Measurements from ENCODE around the gene LHFPL2. TPM values are rescaled to one million over a fixed set of nuclear protein-coding genes. Genes with fewer than 3 reads are reported as not detected.

Gene LHFPL2
- total RNA-seq, 1 experiment from 2014 or later = 17.9 TPM

GRCh38 chr5:78492650-78493049, 155.9 kb downstream of the LHFPL2 start:
- no peak overlapping the region for H3K27ac ChIP-seq (ENCODE audit: low read depth, low read length)
- H3K27me3 ChIP-seq (ENCODE audit: insufficient read depth, low read length) = no peaks in the 10 kb centered on the region
- intact Hi-C loops (cut with micrococcal nuclease) = no loop called here
- CTCF ChIA-PET = no interaction called here
- H3K4me1 ChIP-seq (ENCODE audit: control insufficient read depth in 1 of 2, insufficient read depth in 2 of 2, low read length in 2 of 2) = peaks cover 0 to 6% of the 10 kb centered on the region in 2 experiments; a peak in 1 of 4 replicates
- 0 out of 2 replicates have a peak, but pooled peaks cover 3% of the 10 kb centered on the region for H3K79me2 ChIP-seq (ENCODE audit: insufficient read depth, low read length)
- no peak overlapping the region for H3K9ac ChIP-seq (ENCODE audit: low read length)
- H2AFZ ChIP-seq (ENCODE audit: low read depth, low read length, poor library complexity, severe bottlenecking) = no peak overlapping the region
- no TSS peak for BruUV-seq (replicated peaks)
- H4K20me1 ChIP-seq (ENCODE audit: insufficient read depth) = no peaks in the 10 kb centered on the region; the same call in 1 of the 2 replicates
- no peaks in the 10 kb centered on the region for H3K9me3 ChIP-seq (ENCODE audit: control insufficient read depth in 1 of 2, insufficient read depth in 1 of 2, low read depth in 1 of 2, low read length in 2 of 2)
- H3K9me2 ChIP-seq (ENCODE audit: insufficient read depth) = no peaks in the 10 kb centered on the region
- RAD21 ChIA-PET (ENCODE audit: low non-redundant PET in 1 of 2, low total read pairs in 2 of 2, uncharacterized antibody in 2 of 2, unreplicated experiment in 2 of 2) = no interaction called here
- ATAC-seq (no peak), DNase-seq (ENCODE audit: low read depth, low spot score) (no peak)
- POLR2A ChIA-PET = no interaction called here
- H3K4me3 ChIP-seq (replicated peaks in 1 of 2; ENCODE audit: low read depth in 1 of 2, low read length in 2 of 2) = no peak overlapping the region
- 0 out of 4 replicates have a peak, but pooled peaks cover 0 to 7% of the 10 kb centered on the region in 2 experiments for H3K36me3 ChIP-seq (ENCODE audit: control insufficient read depth in 1 of 2, insufficient read depth in 2 of 2, low read length in 2 of 2)
- H3K4me2 ChIP-seq (ENCODE audit: low read length) = no peak overlapping the region
- TF ChIP-seq POLR2AphosphoS5 (IDR thresholded peaks at IDR 0.05; ENCODE audit: low read depth, low read length) (no peak), ZFX (IDR thresholded peaks at IDR 0.05) (no peak), TCF7L2 (IDR thresholded peaks at IDR 0.05; ENCODE audit: borderline replicate concordance, extremely low read depth, insufficient read depth, insufficient read length) (no peak), ZBTB33 (IDR thresholded peaks at IDR 0.05; ENCODE audit: extremely low read depth, insufficient replicate concordance, low read length) (no peak), YY1 (IDR thresholded peaks at IDR 0.05; ENCODE audit: extremely low read depth, insufficient replicate concordance, low read depth, low read length) (no peak)

- intact Hi-C loops (cut with micrococcal nuclease) = no loop called here
- ChIA-PET POLR2A (no interaction called here), CTCF (no interaction called here), RAD21 (ENCODE audit: low non-redundant PET in 1 of 2, low total read pairs in 2 of 2, uncharacterized antibody in 2 of 2, unreplicated experiment in 2 of 2) (no interaction called here)
- DNase-seq (ENCODE audit: low read depth, low spot score) = no peak
- BruUV-seq (replicated peaks) = no TSS peak
- 0 out of 4 replicates have a peak, but pooled peaks cover 0 to 7% of the 10 kb centered on the region in 2 experiments for H3K36me3 ChIP-seq (ENCODE audit: control insufficient read depth in 1 of 2, insufficient read depth in 2 of 2, low read length in 2 of 2)
- H3K4me3 ChIP-seq (replicated peaks in 1 of 2; ENCODE audit: low read depth in 1 of 2, low read length in 2 of 2) = no peak overlapping the region
- no peak overlapping the region for H3K27ac ChIP-seq (ENCODE audit: low read depth, low read length)
- no peak overlapping the region for H3K4me2 ChIP-seq (ENCODE audit: low read length)
- no peak overlapping the region for H2AFZ ChIP-seq (ENCODE audit: low read depth, low read length, poor library complexity, severe bottlenecking)
- H3K4me1 ChIP-seq (ENCODE audit: control insufficient read depth in 1 of 2, insufficient read depth in 2 of 2, low read length in 2 of 2) = peaks cover 0 to 6% of the 10 kb centered on the region in 2 experiments; a peak in 1 of 4 replicates
- ATAC-seq = no peak
- no peaks in the 10 kb centered on the region for H3K27me3 ChIP-seq (ENCODE audit: insufficient read depth, low read length)
- no peaks in the 10 kb centered on the region for H3K9me3 ChIP-seq (ENCODE audit: control insufficient read depth in 1 of 2, insufficient read depth in 1 of 2, low read depth in 1 of 2, low read length in 2 of 2)
- no peak overlapping the region for H3K9ac ChIP-seq (ENCODE audit: low read length)
- no peaks in the 10 kb centered on the region; the same call in 1 of the 2 replicates for H4K20me1 ChIP-seq (ENCODE audit: insufficient read depth)
- H3K79me2 ChIP-seq (ENCODE audit: insufficient read depth, low read length) = 0 out of 2 replicates have a peak, but pooled peaks cover 3% of the 10 kb centered on the region
- no peaks in the 10 kb centered on the region for H3K9me2 ChIP-seq (ENCODE audit: insufficient read depth)
- no peak for TF ChIP-seq FOSL1 (IDR thresholded peaks at IDR 0.05; ENCODE audit: low read depth)
- no peak for TF ChIP-seq POLR2A (IDR thresholded peaks at IDR 0.05; ENCODE audit: borderline replicate concordance, extremely low read depth, insufficient read depth, insufficient read length)
- TF ChIP-seq ZFX (IDR thresholded peaks at IDR 0.05) = no peak
- TF ChIP-seq CBX3 (IDR thresholded peaks at IDR 0.05; ENCODE audit: low read depth) = no peak
- TF ChIP-seq TCF7L2 (IDR thresholded peaks at IDR 0.05; ENCODE audit: borderline replicate concordance, extremely low read depth, insufficient read depth, insufficient read length) = no peak
- no peak for TF ChIP-seq ZBTB33 (IDR thresholded peaks at IDR 0.05; ENCODE audit: extremely low read depth, insufficient replicate concordance, low read length)
- TF ChIP-seq RAD21 (IDR thresholded peaks at IDR 0.05; ENCODE audit: low read depth) = no peak
- no peak for TF ChIP-seq MAX (IDR thresholded peaks at IDR 0.05)
- no peak for TF ChIP-seq SRF (IDR thresholded peaks at IDR 0.05; ENCODE audit: low read depth)
- TF ChIP-seq EZH2 (IDR thresholded peaks at IDR 0.05) = no peak
- no peak for TF ChIP-seq JUND (IDR thresholded peaks at IDR 0.05)
These were observed 156.3 kb downstream of the LHFPL2 start for GRCh38 chr5:78492224-78492623.
